Liver (tissue), 9 donors: ENCODE results near the gene IQCE. TPM values are rescaled to one million over a fixed set of nuclear protein-coding genes. Genes with fewer than 3 reads are reported as not detected.

Experiments
- DNase-seq: peaks from one replicate; pipeline ENCODE4 v3.0.0-alpha.2; 2017; ENCODE audit warnings: low spot score
- H3K27ac ChIP-seq, 2 donors: one replicate each; pipeline ENCODE4 v1.7.0; 2013; ENCODE audit warnings: inconsistent platforms in 2 of 2, low read length in 2 of 2, control low read depth in 1 of 2, low read depth in 1 of 2, mild to moderate bottlenecking in 1 of 2
- H3K27me3 ChIP-seq, 4 donors: one replicate each; pipeline versions ENCODE4 v1.6.1 to v1.7.0; 2013; ENCODE audit warnings: low read length in 3 of 4, inconsistent platforms in 1 of 4, mild to moderate bottlenecking in 1 of 4, moderate library complexity in 1 of 4; ENCODE audit not compliant: control insufficient read depth in 4 of 4, insufficient read depth in 4 of 4
- H3K36me3 ChIP-seq, 4 donors: one replicate each; pipeline versions ENCODE4 v1.6.1 to v1.7.0; 2013; ENCODE audit warnings: low read length in 3 of 4, mild to moderate bottlenecking in 3 of 4, low read depth in 1 of 4, moderate library complexity in 1 of 4; ENCODE audit not compliant: control insufficient read depth in 4 of 4, insufficient read depth in 3 of 4
- H3K4me1 ChIP-seq, 4 donors: one replicate each; pipeline versions ENCODE4 v1.6.1 to v1.7.0; 2013; ENCODE audit warnings: low read length in 3 of 4, mild to moderate bottlenecking in 3 of 4, moderate library complexity in 1 of 4; ENCODE audit not compliant: control insufficient read depth in 4 of 4, insufficient read depth in 4 of 4
- H3K4me3 ChIP-seq, 3 donors: one replicate each; pipeline versions ENCODE4 v1.6.1 to v1.7.0; 2013; ENCODE audit warnings: low read length in 3 of 3, control low read depth in 1 of 3, low read depth in 1 of 3, mild to moderate bottlenecking in 1 of 3
- H3K9ac ChIP-seq, 2 donors: one replicate each; pipeline ENCODE4 v1.7.0; 2013; ENCODE audit warnings: low read length in 2 of 2, mild to moderate bottlenecking in 2 of 2, moderate library complexity in 2 of 2, control low read depth in 1 of 2, low read depth in 1 of 2
- H3K9me3 ChIP-seq, 4 donors: one replicate each; pipeline versions ENCODE4 v1.6.1 to v1.7.0; 2013; ENCODE audit warnings: low read length in 3 of 4; ENCODE audit not compliant: control insufficient read depth in 4 of 4
- CTCF ChIP-seq: fragments of 150-350 bp; IDR thresholded peaks from 2 replicates; pipeline ENCODE4 v1.5.1; 2017; ENCODE audit warnings: improper control_type of control experiment, low read depth, low read length; ENCODE audit not compliant: missing input control
- EGR1 ChIP-seq, 2 donors: IDR thresholded peaks; 2 replicates each; pipeline ENCODE4 v1.6.1; 2016 to 2018; ENCODE audit warnings: antibody characterized with exemption in 2 of 2, low read depth in 2 of 2
- FOXA2 ChIP-seq: IDR thresholded peaks from 2 replicates; pipeline ENCODE4 v1.6.1; 2016; ENCODE audit warnings: antibody characterized with exemption
- GABPA ChIP-seq, 2 donors: IDR thresholded peaks in 1 of 2; conservative IDR thresholded peaks in 1 of 2; 2 replicates each; pipeline ENCODE4 v1.6.1; 2016; ENCODE audit warnings: antibody characterized with exemption in 2 of 2, mild to moderate bottlenecking in 1 of 2, moderate library complexity in 1 of 2
- HNF4A ChIP-seq, 2 donors: conservative IDR thresholded peaks; 2 replicates each; pipeline ENCODE4 v1.6.1; 2016; ENCODE audit warnings: antibody characterized with exemption in 2 of 2, mild to moderate bottlenecking in 2 of 2
- HNF4G ChIP-seq: IDR thresholded peaks from 2 replicates; pipeline ENCODE4 v1.6.1; 2016; ENCODE audit warnings: antibody characterized with exemption
- MAX ChIP-seq: IDR thresholded peaks from 2 replicates; pipeline ENCODE4 v1.6.1; 2016; ENCODE audit warnings: antibody characterized with exemption
- NR2F2 ChIP-seq: IDR thresholded peaks from 2 replicates; pipeline ENCODE4 v1.6.1; 2016; ENCODE audit warnings: antibody characterized with exemption
- RAD21 ChIP-seq, 2 donors: IDR thresholded peaks; 2 replicates each; pipeline ENCODE4 v1.6.1; 2016; ENCODE audit warnings: antibody characterized with exemption in 2 of 2, mild to moderate bottlenecking in 2 of 2
- REST ChIP-seq: IDR thresholded peaks from 2 replicates; pipeline ENCODE4 v1.6.1; 2016; ENCODE audit warnings: antibody characterized with exemption, mild to moderate bottlenecking
- RXRA ChIP-seq, 2 donors: IDR thresholded peaks; 2 replicates each; pipeline ENCODE4 v1.6.1; 2017 to 2018; ENCODE audit warnings: antibody characterized with exemption in 2 of 2, mild to moderate bottlenecking in 1 of 2
- SP1 ChIP-seq: IDR thresholded peaks from 2 replicates; pipeline ENCODE4 v1.6.1; 2018; ENCODE audit warnings: antibody characterized with exemption, mild to moderate bottlenecking
- TAF1 ChIP-seq: conservative IDR thresholded peaks from 2 replicates; pipeline ENCODE4 v1.6.1; 2016; ENCODE audit warnings: antibody characterized with exemption, mild to moderate bottlenecking
- YY1 ChIP-seq: IDR thresholded peaks from 2 replicates; pipeline ENCODE4 v1.6.1; 2016; ENCODE audit warnings: antibody characterized with exemption, mild to moderate bottlenecking
- ZBTB33 ChIP-seq: IDR thresholded peaks from 2 replicates; pipeline ENCODE4 v1.6.1; 2016; ENCODE audit warnings: antibody characterized with exemption
- WGBS: extraction: QIAGEN DNeasy Blood & Tissue Kit; methylation state at CpG from one replicate; pipeline ENCODE4 v1.1.7; 2013; 5-methylcytosine and 5-hydroxymethylcytosine counted together
- polyA plus RNA-seq, 2 donors: library from polyadenylated mRNA; stranded (reverse) in 1 of 2; unstranded in 1 of 2; fragments of 200-250 nt in 1 of 2; fragments of >200 nt in 1 of 2; fragmentation: Nextera tagmentation in 1 of 2; extraction: Ambion mirVana in 1 of 2; gene quantifications; one replicate each; pipeline versions ENCODE4 v1.2.1 to v1.2.3, GENCODE V29; 2013 to 2015
- total RNA-seq, 2 donors: library from RNA; depleted of rRNA; stranded (reverse); fragments of >200 nt; gene quantifications; one replicate each; pipeline ENCODE4 v1.2.3, GENCODE V29; 2014
- donor health status: healthy.
- donor health status: healthy.
- donor health status: healthy.
- donor health status: healthy.
- donor health status: healthy.

Gene IQCE
- total and polyA plus RNA-seq, 4 donors: 2.1 to 5.9 (median 3.6) TPM

GRCh38 chr7:2621948-2622640, 63.3 kb downstream of the IQCE start:
- 69% methylated on average over 12 of the region's 12 CpGs for WGBS
- H3K9ac ChIP-seq: no peak overlapping the region
- no peak for TF ChIP-seq SP1
- TF ChIP-seq MAX: no peak
- TF ChIP-seq EGR1 (IDR thresholded peaks at IDR 0.05; ENCODE audit: low read depth in 2 of 2): no peak
- no peak for TF ChIP-seq NR2F2
- no peak for TF ChIP-seq CTCF
- no peak for TF ChIP-seq RXRA (IDR thresholded peaks at IDR 0.05)
- TF ChIP-seq GABPA (IDR thresholded peaks at IDR 0.05 in 1 of 2, conservative IDR thresholded peaks at IDR 0.05 in 1 of 2): no peak
- TF ChIP-seq HNF4G: no peak
- no peak for TF ChIP-seq TAF1
- no peak for TF ChIP-seq FOXA2
- TF ChIP-seq HNF4A (conservative IDR thresholded peaks at IDR 0.05): no peak
- TF ChIP-seq ZBTB33: no peak
- no peak for TF ChIP-seq RAD21 (IDR thresholded peaks at IDR 0.05)
- TF ChIP-seq REST: no peak
- TF ChIP-seq YY1: no peak
- H3K27ac ChIP-seq: no peak overlapping the region
- H3K27me3 ChIP-seq: no peaks in the 10 kb centered on the region
- H3K4me1 ChIP-seq: peaks cover 2 to 20% (median 17%) of the 10 kb centered on the region in 4 donors
- no peak overlapping the region for H3K4me3 ChIP-seq
- DNase-seq: peak; percentile 54
- no peaks in the 10 kb centered on the region for H3K36me3 ChIP-seq
- H3K9me3 ChIP-seq: no peaks in the 10 kb centered on the region
